Spleen (tissue), 11 donors: ENCODE results near the gene ONECUT2. TPM values are rescaled to one million over a fixed set of nuclear protein-coding genes. Genes with fewer than 3 reads are reported as not detected.

Source experiments
- DNase-seq: peaks from one replicate; pipeline ENCODE4 v3.0.0-alpha.2; 2020
- H3K27ac ChIP-seq, 8 donors: fragments of 200-600 bp; sonication (generic) in 7 of 8; 1 replicate in 4 of 8; 2 replicates in 4 of 8; pipeline versions ENCODE4 v1.5.0 to v1.8.0; 2016 to 2021; ENCODE audit warnings: inconsistent platforms in 4 of 8, mild to moderate bottlenecking in 4 of 8, moderate library complexity in 1 of 8
- H3K27me3 ChIP-seq, 7 donors: fragments of 200-600 bp; sonication (generic) in 6 of 7; replicated peaks in 1 of 7; 1 replicate in 4 of 7; 2 replicates in 3 of 7; pipeline versions ENCODE4 v1.5.0 to v1.8.0; 2016 to 2021; ENCODE audit warnings: inconsistent platforms in 3 of 7, mild to moderate bottlenecking in 1 of 7
- H3K36me3 ChIP-seq, 6 donors: fragments of 200-600 bp; sonication (generic) in 5 of 6; 1 replicate in 4 of 6; 2 replicates in 2 of 6; pipeline versions ENCODE4 v1.5.0 to v1.8.0; 2016 to 2021; ENCODE audit warnings: inconsistent platforms in 2 of 6
- H3K4me1 ChIP-seq, 6 donors: fragments of 200-600 bp; sonication (generic) in 5 of 6; 1 replicate in 3 of 6; 2 replicates in 3 of 6; pipeline versions ENCODE4 v1.5.0 to v1.8.0; 2016 to 2021; ENCODE audit warnings: inconsistent platforms in 3 of 6
- H3K4me3 ChIP-seq, 8 donors: fragments of 200-600 bp; sonication (generic) in 7 of 8; 1 replicate in 4 of 8; 2 replicates in 4 of 8; pipeline versions ENCODE4 v1.5.0 to v1.8.0; 2016 to 2021; ENCODE audit warnings: inconsistent platforms in 4 of 8, mild to moderate bottlenecking in 4 of 8, moderate library complexity in 2 of 8
- H3K9me3 ChIP-seq, 8 donors: fragments of 200-600 bp; sonication (generic) in 7 of 8; 1 replicate in 4 of 8; 2 replicates in 4 of 8; pipeline versions ENCODE4 v1.5.0 to v1.8.0; 2016 to 2021; ENCODE audit warnings: inconsistent platforms in 4 of 8
- POLR2A ChIP-seq, 3 donors: fragments of 450-650 bp; IDR thresholded peaks; one replicate each; pipeline ENCODE4 v1.5.1; 2017; ENCODE audit warnings: antibody characterized with exemption in 3 of 3, mild to moderate bottlenecking in 1 of 3
- POLR2AphosphoS5 ChIP-seq, 3 donors: sonication (generic); formaldehyde crosslinking; IDR thresholded peaks; one replicate each; pipeline ENCODE4 v1.5.1; 2017; ENCODE audit warnings: antibody characterized with exemption in 3 of 3
- WGBS, 5 donors: extraction: QIAGEN DNeasy Blood & Tissue Kit in 3 of 5; methylation state at CpG; one replicate each; pipeline versions ENCODE4 v1.1.5 to v1.1.7; 2013 to 2018; 5-methylcytosine and 5-hydroxymethylcytosine counted together
- intact Hi-C: fragments of 100-400 bp; cut with DNase I; formaldehyde crosslinking; loops from one replicate; pipeline ENCODE4 v1.15.0; 2023; ENCODE audit warnings: low total_unique reads
- polyA plus RNA-seq, 3 donors: library from polyadenylated mRNA; stranded (reverse); fragments of 200-250 nt; gene quantifications; one replicate each; pipeline ENCODE4 v1.2.1, GENCODE V29; 2013
- total RNA-seq, 7 donors: library from RNA; depleted of rRNA in 3 of 7; stranded (reverse); fragments of >200 nt in 3 of 7; fragmentation: NEBNext Ultra II Directional in 4 of 7; extraction: Animal tissue kit (Norgen Biotek cat#: 25700) in 4 of 7; gene quantifications; one replicate each; pipeline versions ENCODE4 v1.1.0 to v1.2.1, GENCODE V29; 2016 to 2021
- TF ChIP-seq, protein P1 (sequence below), 11 experiments: fragments of 200-600 bp in 7 of 11; fragments of 450-650 bp in 4 of 11; sonication (generic) in 4 of 11; IDR thresholded peaks in 8 of 11; conservative IDR thresholded peaks in 3 of 11; 1 replicate in 7 of 11; 2 replicates in 4 of 11; pipeline versions ENCODE4 v1.4.0 to v1.8.0; 2016 to 2021; ENCODE audit warnings: antibody characterized with exemption in 11 of 11, inconsistent platforms in 4 of 11, mild to moderate bottlenecking in 1 of 11
- donor health status: healthy with polysubstance abuse.
- donor health status: DM: no; HTN: no; CAD: no; lungs with moderate emphysema.
- donor health status: DM: no; HTN: no; CAD: no.
- donor health status: Bipolar disorder and iron deficiency.
- donor health status: healthy.
- donor health status: DM: no; HTN: no; CAD: no.
- donor health status: DM: yes; HTN: yes; CAD: no.

ONECUT2 gene
- total and polyA plus RNA-seq, 10 donors: under 0.01 to 0.03 (median 0.03) TPM; not detected in 7

DNA sequence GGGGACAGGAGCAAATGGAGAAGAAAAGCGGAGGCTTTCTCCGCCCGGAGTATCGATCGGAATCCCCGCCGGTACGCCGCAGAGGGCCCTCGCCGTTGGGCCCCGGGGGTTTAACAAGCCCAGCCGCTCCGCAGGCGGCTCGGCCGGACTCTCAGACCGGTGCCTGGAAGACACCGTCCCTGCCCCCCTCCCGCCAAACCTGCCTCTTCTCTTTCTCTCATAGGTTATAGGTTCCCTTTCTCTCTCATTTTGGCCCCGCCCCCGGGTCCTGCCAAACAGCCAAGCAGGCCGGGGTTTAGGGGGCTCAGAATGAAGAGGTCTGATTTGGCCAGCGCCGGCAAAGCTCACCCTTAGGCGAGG is 4.4 kb downstream of the ONECUT2 start:
- Histone ChIP-seq H3K9me3 (peaks cover 0 to 5% (median 0%) of the 10 kb centered on the region in 8 donors), H3K4me3 (peak overlapping the region in 1 of 8 donors; percentile 46), H3K27ac (no peak overlapping the region), H3K36me3 (no peaks in the 10 kb centered on the region), H3K4me1 (peaks cover 29 to 70% (median 60%) of the 10 kb centered on the region in 6 donors), H3K27me3 (peaks cover 26 to 99% (median 94%) of the 10 kb centered on the region in 7 donors)
- no peak for TF ChIP-seq POLR2A (IDR thresholded peaks at IDR 0.05)
- no peak for TF ChIP-seq POLR2AphosphoS5 (IDR thresholded peaks at IDR 0.05)
- TF ChIP-seq, protein P1, sequence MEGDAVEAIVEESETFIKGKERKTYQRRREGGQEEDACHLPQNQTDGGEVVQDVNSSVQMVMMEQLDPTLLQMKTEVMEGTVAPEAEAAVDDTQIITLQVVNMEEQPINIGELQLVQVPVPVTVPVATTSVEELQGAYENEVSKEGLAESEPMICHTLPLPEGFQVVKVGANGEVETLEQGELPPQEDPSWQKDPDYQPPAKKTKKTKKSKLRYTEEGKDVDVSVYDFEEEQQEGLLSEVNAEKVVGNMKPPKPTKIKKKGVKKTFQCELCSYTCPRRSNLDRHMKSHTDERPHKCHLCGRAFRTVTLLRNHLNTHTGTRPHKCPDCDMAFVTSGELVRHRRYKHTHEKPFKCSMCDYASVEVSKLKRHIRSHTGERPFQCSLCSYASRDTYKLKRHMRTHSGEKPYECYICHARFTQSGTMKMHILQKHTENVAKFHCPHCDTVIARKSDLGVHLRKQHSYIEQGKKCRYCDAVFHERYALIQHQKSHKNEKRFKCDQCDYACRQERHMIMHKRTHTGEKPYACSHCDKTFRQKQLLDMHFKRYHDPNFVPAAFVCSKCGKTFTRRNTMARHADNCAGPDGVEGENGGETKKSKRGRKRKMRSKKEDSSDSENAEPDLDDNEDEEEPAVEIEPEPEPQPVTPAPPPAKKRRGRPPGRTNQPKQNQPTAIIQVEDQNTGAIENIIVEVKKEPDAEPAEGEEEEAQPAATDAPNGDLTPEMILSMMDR (IDR thresholded peaks at IDR 0.05 in 8 of 11, conservative IDR thresholded peaks at IDR 0.05 in 3 of 11): no peak
- intact Hi-C loops: no loop called here
- 4 to 11% (median 8%) methylated on average over 26 of the region's 26 CpGs for WGBS, 5 donors
- no peak for DNase-seq

DNA sequence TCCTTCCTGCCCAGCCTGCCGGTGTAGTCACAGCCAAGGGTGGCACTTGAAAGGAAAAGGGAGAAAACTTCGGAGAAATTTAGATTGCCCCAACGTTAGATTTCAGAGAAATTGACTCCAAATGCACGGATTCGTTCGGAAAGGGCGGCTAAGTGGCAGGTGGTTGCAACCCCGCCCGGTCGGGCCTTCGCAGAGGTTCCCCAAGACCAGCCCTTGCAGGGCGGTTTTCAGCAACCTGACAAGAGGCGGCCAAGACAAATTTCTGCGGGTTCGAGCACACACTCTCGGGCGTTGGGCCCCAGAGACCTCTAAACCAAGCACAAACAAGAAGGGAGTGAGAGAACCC is 4.8 kb downstream of the ONECUT2 start:
- peak overlapping the region in 1 of 8 donors; percentile 46 for H3K4me3 ChIP-seq
- WGBS, 5 donors: 3 to 9% (median 6%) methylated on average over 16 to 17 of the region's 17 CpGs
- H3K27ac ChIP-seq: no peak overlapping the region
- H3K4me1 ChIP-seq: peaks cover 25 to 66% (median 56%) of the 10 kb centered on the region in 6 donors
- DNase-seq: no peak
- no peaks in the 10 kb centered on the region for H3K36me3 ChIP-seq
- H3K27me3 ChIP-seq: peaks cover 26 to 99% (median 92%) of the 10 kb centered on the region in 7 donors
- TF ChIP-seq, protein P1 (IDR thresholded peaks at IDR 0.05 in 8 of 11, conservative IDR thresholded peaks at IDR 0.05 in 3 of 11): no peak
- TF ChIP-seq POLR2A (IDR thresholded peaks at IDR 0.05): no peak
- no peak for TF ChIP-seq POLR2AphosphoS5 (IDR thresholded peaks at IDR 0.05)
- peaks cover 0 to 5% (median 0%) of the 10 kb centered on the region in 8 donors for H3K9me3 ChIP-seq
- intact Hi-C loops: loop anchor here (10.0 kb wide), 1 partner anchor 565 kb away; no protein-coding TSS in a partner anchor

DNA sequence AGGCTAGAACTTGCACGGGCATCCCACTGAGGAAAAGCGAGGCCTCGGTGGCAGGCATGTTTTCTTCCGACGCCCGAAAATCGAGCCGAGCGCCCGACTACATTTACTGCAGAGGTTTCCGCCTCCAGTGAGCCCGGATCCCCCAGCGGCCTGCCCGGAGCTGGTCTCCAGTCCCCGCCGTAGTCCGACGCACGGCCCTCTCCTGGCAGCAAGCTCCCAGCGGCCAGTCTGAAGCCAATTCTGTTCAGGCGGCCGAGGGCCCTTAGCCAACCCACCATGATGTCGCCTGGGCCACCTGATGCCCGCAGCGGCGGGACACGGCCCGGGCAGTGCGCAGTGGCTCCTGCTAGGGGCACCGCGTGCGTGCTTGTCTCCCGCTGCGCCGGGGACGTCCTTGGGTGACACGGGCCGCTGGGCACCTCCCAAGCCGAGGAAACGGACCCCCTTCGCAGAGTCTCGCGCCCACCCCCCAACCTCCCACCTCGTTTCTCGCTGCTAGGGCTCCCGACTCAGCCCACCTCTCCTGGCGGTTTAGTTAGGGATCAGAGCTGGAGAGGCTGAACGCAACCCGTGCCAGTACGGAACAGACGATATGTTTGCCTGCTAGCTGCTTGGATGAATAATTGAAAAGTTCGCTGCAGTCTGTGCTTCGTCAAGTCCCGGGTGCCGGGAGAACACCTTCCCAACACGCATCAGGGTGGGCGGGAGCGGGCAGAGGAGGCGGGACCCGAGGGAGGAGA is 5.3 kb downstream of the ONECUT2 start:
- H3K4me1 ChIP-seq: peaks cover 24 to 62% (median 55%) of the 10 kb centered on the region in 6 donors
- no peaks in the 10 kb centered on the region for H3K36me3 ChIP-seq
- peaks cover 26 to 99% (median 94%) of the 10 kb centered on the region in 7 donors for H3K27me3 ChIP-seq
- WGBS, 5 donors: 4 to 12% (median 5%) methylated on average over 45 to 60 of the region's 60 CpGs
- TF ChIP-seq, protein P1 (IDR thresholded peaks at IDR 0.05 in 8 of 11, conservative IDR thresholded peaks at IDR 0.05 in 3 of 11): no peak
- TF ChIP-seq POLR2AphosphoS5 (IDR thresholded peaks at IDR 0.05) (no peak), POLR2A (IDR thresholded peaks at IDR 0.05) (no peak)
- H3K4me3 ChIP-seq: peak overlapping the region in 2 of 8 donors; percentile 13 to 46
- DNase-seq: no peak
- no peak overlapping the region for H3K27ac ChIP-seq
- H3K9me3 ChIP-seq: peaks cover 0 to 5% (median 0%) of the 10 kb centered on the region in 8 donors
- intact Hi-C loops: loop anchor here (10.0 kb wide), 1 partner anchor 566 kb away; no protein-coding TSS in a partner anchor
